Measurements from ENCODE around the gene HOXA13. TPM values are rescaled to one million over a fixed set of nuclear protein-coding genes. Genes with fewer than 3 reads are reported as not detected.
A peak's percentile ranks its signal among the peaks of the same experiment; 100 is the strongest.

The HOXA13 gene
- total and polyA plus RNA-seq, 8 donors = not detected

GRCh38 chr7:27172823-27173510 is 26.9 kb downstream of the HOXA13 start:
- H3K4me1 ChIP-seq = peaks cover 0 to 48% of the 10 kb centered on the region in 2 donors
- DNase-seq = peak in 1 of 4 donors; percentile 34
- intact Hi-C loops (cut with DNase I) = no loop called here
- peak; percentile 20 for ATAC-seq
- H3K4me3 ChIP-seq = peak overlapping the region; percentile 12 to 47
- no peak for TF ChIP-seq CTCF (IDR thresholded peaks at IDR 0.05)
- H3K27me3 ChIP-seq = peaks cover 100% of the 10 kb centered on the region in 2 donors
- H3K9me3 ChIP-seq = no peaks in the 10 kb centered on the region
- no peaks in the 10 kb centered on the region for H3K36me3 ChIP-seq
- no peak overlapping the region for H3K27ac ChIP-seq

- Histone ChIP-seq H3K36me3 (no peaks in the 10 kb centered on the region), H3K27ac (no peak overlapping the region), H3K9me3 (no peaks in the 10 kb centered on the region), H3K4me3 (no peak overlapping the region), H3K27me3 (peaks cover 100% of the 10 kb centered on the region in 2 donors), H3K4me1 (peaks cover 0 to 48% of the 10 kb centered on the region in 2 donors)
- DNase-seq (peak in 1 of 4 donors; percentile 17), ATAC-seq (no peak)
- TF ChIP-seq CTCF (IDR thresholded peaks at IDR 0.05) = no peak
- intact Hi-C loops (cut with DNase I) = no loop called here
These were observed 27.5 kb downstream of the HOXA13 start for GRCh38 chr7:27172315-27172774.

GRCh38 chr7:27171637-27172314 is 28.1 kb downstream of the HOXA13 start:
- DNase-seq = peak in 1 of 4 donors; percentile 26
- H3K4me1 ChIP-seq = peaks cover 0 to 53% of the 10 kb centered on the region in 2 donors
- no peaks in the 10 kb centered on the region for H3K36me3 ChIP-seq
- peaks cover 100% of the 10 kb centered on the region in 2 donors for H3K27me3 ChIP-seq
- H3K27ac ChIP-seq = no peak overlapping the region
- no peaks in the 10 kb centered on the region for H3K9me3 ChIP-seq
- no peak overlapping the region for H3K4me3 ChIP-seq
- TF ChIP-seq CTCF (IDR thresholded peaks at IDR 0.05) = no peak
- intact Hi-C loops (cut with DNase I) = no loop called here
- ATAC-seq = no peak

- intact Hi-C loops (cut with DNase I) = no loop called here
- Histone ChIP-seq H3K27me3 (peaks cover 100% of the 10 kb centered on the region in 2 donors), H3K36me3 (no peaks in the 10 kb centered on the region), H3K4me1 (peaks cover 0 to 58% of the 10 kb centered on the region in 2 donors), H3K9me3 (no peaks in the 10 kb centered on the region), H3K4me3 (no peak overlapping the region), H3K27ac (no peak overlapping the region)
- DNase-seq (peak in 1 of 4 donors; percentile 15), ATAC-seq (no peak)
- TF ChIP-seq CTCF (IDR thresholded peaks at IDR 0.05) = no peak
These were observed 28.6 kb downstream of the HOXA13 start for GRCh38 chr7:27171325-27171636.

Measured in left lung (tissue), 10 donors.